BLaER1 treated with 17β-estradiol and CSF1 and Interleukin-3, amounts not matched to agents 10 nM and 100 nM (cell line): ENCODE results near the gene TEPSIN.
A peak's percentile ranks its signal among the peaks of the same experiment; 100 is the strongest.
"Not testable (repeated sequence)": the region's sequence is repeated elsewhere in the genome, so short reads cannot be mapped to it uniquely, and the experiment has no call there.

ENCODE experiments used
- H3K27ac ChIP-seq, 11 experiments: shearing (Covaris generic); formaldehyde crosslinking; 2 replicates each; pipeline ENCODE4 v1.8.1; 2022
- H3K27me3 ChIP-seq, 11 experiments: shearing (Covaris generic); formaldehyde crosslinking; 2 replicates each; pipeline ENCODE4 v1.8.1; 2022
- H3K36me3 ChIP-seq, 11 experiments: shearing (Covaris generic); formaldehyde crosslinking; 2 replicates each; pipeline ENCODE4 v1.8.1; 2022
- H3K4me1 ChIP-seq, 10 experiments: shearing (Covaris generic); formaldehyde crosslinking; 2 replicates each; pipeline ENCODE4 v1.8.1; 2022
- H3K4me2 ChIP-seq, 11 experiments: shearing (Covaris generic); formaldehyde crosslinking; 2 replicates each; pipeline ENCODE4 v1.8.1; 2022
- H3K4me3 ChIP-seq, 10 experiments: shearing (Covaris generic); formaldehyde crosslinking; 2 replicates each; pipeline ENCODE4 v1.8.1; 2022
- H3K9ac ChIP-seq, 11 experiments: shearing (Covaris generic); formaldehyde crosslinking; 2 replicates each; pipeline ENCODE4 v1.8.1; 2022
- H3K9me3 ChIP-seq, 11 experiments: shearing (Covaris generic); formaldehyde crosslinking; replicated peaks in 1 of 11; 2 replicates each; pipeline ENCODE4 v1.8.1; 2022
- H4K20me1 ChIP-seq, 11 experiments: shearing (Covaris generic); formaldehyde crosslinking; 2 replicates each; pipeline ENCODE4 v1.8.1; 2022
- Cebpa-rat ChIP-seq, 11 experiments: shearing (Covaris generic); IDR thresholded peaks; 2 replicates each; pipeline ENCODE4 v1.8.1; 2022

Gene TEPSIN

GRCh38 chr17:81228834-81229665, 9.8 kb downstream of the TEPSIN start:
- no peak overlapping the region for H3K4me3 ChIP-seq
- H3K27me3 ChIP-seq, result no peaks in the 10 kb centered on the region
- peak overlapping the region in 1 of 11 experiments; percentile 44; a peak in 1 of 22 replicates for H3K4me2 ChIP-seq
- H3K4me1 ChIP-seq, result peaks cover under 1 to 25% (median 2%) of the 10 kb centered on the region in 10 experiments; a peak in 15 of 20 replicates
- peaks cover 0 to 56% (median 23%) of the 10 kb centered on the region in 11 experiments; a peak in 16 of 22 replicates for H4K20me1 ChIP-seq
- H3K27ac ChIP-seq, result no peak overlapping the region
- peaks cover 0 to 9% (median 7%) of the 10 kb centered on the region in 11 experiments; a peak in 10 of 22 replicates for H3K9me3 ChIP-seq
- H3K36me3 ChIP-seq, result peaks cover 45 to 60% (median 53%) of the 10 kb centered on the region in 11 experiments
- no peak for TF ChIP-seq Cebpa-rat (IDR thresholded peaks at IDR 0.05)
- H3K9ac ChIP-seq, result no peak overlapping the region; a peak in 1 of 22 replicates

DNA sequence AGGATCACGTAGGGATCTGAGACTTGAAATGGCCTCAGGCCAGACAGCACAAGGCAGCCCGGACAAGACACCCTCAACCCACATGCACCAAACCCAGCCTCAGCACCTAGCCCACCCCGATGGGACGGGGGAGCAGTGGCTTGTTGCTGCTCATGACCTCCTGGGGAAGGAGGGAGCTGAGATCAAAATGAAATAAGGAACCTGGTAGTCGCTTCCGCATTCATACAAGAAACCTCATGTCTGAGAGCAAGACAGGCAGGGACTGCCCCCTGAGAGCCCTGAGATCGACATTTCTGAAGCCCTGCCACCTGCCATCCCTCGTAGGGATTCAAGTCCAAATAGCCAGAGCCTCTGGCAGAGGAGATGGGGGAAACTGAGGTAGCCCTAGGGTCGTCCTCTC, 10.4 kb downstream of the TEPSIN start:
- Histone ChIP-seq H4K20me1 (peaks cover 0 to 50% (median 17%) of the 10 kb centered on the region in 11 experiments; a peak in 15 of 22 replicates), H3K9ac (no peak overlapping the region), H3K9me3 (peaks cover 0 to 9% (median 7%) of the 10 kb centered on the region in 11 experiments; a peak in 10 of 22 replicates), H3K4me3 (no peak overlapping the region), H3K4me2 (peak overlapping the region in 1 of 11 experiments; percentile 44; a peak in 1 of 22 replicates), H3K36me3 (peaks cover 40 to 53% (median 47%) of the 10 kb centered on the region in 11 experiments), H3K4me1 (peaks cover 7 to 30% (median 8%) of the 10 kb centered on the region in 10 experiments; a peak in 18 of 20 replicates), H3K27me3 (no peaks in the 10 kb centered on the region), H3K27ac (no peak overlapping the region)
- TF ChIP-seq Cebpa-rat (IDR thresholded peaks at IDR 0.05), result no peak

- H4K20me1 ChIP-seq, result peaks cover 0 to 42% (median 10%) of the 10 kb centered on the region in 11 experiments; a peak in 13 of 22 replicates
Measured at GRCh38 chr17:81227630-81228029, 11.2 kb downstream of the TEPSIN start.

GRCh38 chr17:81223762-81224130, 15.1 kb downstream of the TEPSIN start:
- no peaks in the 10 kb centered on the region for H3K27me3 ChIP-seq
- peaks cover 23 to 34% (median 26%) of the 10 kb centered on the region in 10 experiments for H3K4me1 ChIP-seq
- H3K27ac ChIP-seq, result peak overlapping the region in 9 of 11 experiments; percentile 58 to 81 (median 74); a peak in 18 of 22 replicates
- H3K36me3 ChIP-seq, result peaks cover 3 to 24% (median 18%) of the 10 kb centered on the region in 11 experiments; a peak in 20 of 22 replicates
- H3K9me3 ChIP-seq, result peaks cover 0 to 9% (median 7%) of the 10 kb centered on the region in 11 experiments; a peak in 10 of 22 replicates
- no peak for TF ChIP-seq Cebpa-rat (IDR thresholded peaks at IDR 0.05)
- peak overlapping the region; percentile 76 to 93 (median 86) for H3K4me2 ChIP-seq
- peak overlapping the region in 9 of 10 experiments; percentile 42 to 88 (median 53); a peak in 18 of 20 replicates for H3K4me3 ChIP-seq
- peak overlapping the region; percentile 35 to 78 (median 74); a peak in 20 of 22 replicates for H3K9ac ChIP-seq
- peaks cover 0 to 31% (median 12%) of the 10 kb centered on the region in 11 experiments; a peak in 14 of 22 replicates for H4K20me1 ChIP-seq

More at GRCh38 chr17:81227630-81228029, 11.2 kb downstream of the TEPSIN start:
- peaks cover 32 to 46% (median 39%) of the 10 kb centered on the region in 11 experiments for H3K36me3 ChIP-seq
- peaks cover 9 to 31% (median 11%) of the 10 kb centered on the region in 10 experiments; a peak in 18 of 20 replicates for H3K4me1 ChIP-seq
- H3K27ac ChIP-seq, H3K4me3 ChIP-seq, H3K9ac ChIP-seq, H3K9me3 ChIP-seq, H3K27me3 ChIP-seq: not testable (repeated sequence)
- 0 out of 22 replicates have a peak overlapping the region, but pooled peaks of 1 of the 11 experiments have one; percentile 19 for H3K4me2 ChIP-seq

DNA sequence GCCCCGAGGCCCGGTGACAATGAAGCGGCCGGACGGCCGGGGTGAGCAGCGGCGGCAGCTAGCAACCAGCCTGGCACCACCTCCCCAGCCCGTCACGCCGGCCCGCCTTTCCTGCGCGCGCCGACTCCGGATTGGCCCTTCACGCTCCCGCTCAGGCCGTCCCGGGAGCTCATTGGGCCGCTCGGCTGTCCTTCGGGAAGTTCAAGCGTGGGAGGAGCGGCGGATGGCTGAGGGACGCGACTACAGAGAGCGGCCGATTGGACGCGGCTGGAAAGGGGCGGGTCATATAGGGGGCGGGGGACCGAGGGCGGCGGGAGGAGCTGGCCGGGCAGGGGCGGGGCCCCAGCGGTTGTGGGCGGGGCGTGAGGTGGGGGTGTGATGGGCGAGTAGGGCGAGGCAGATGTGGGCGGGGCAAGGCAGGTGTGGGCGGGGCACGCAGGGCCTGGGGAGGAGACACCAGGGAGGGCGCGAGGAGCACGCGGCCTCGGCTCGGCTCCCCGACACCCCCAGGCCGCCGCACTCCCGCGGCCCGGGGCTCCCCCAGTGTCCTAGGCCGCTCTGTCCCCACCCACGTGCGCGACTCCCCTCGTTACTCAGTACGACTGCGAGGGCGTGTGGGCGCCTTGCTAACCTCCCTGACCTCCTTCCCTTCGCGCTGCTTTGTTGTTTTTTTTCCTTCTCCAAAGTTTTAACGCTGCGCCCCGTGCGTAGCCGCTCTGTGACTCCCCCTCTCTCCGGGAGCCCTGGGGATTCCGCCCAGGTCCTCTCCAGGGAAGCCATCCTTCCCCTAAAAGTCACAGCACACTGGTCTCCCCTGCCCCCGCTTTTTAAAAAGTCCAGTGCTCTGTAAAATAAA, 15.7 kb downstream of the TEPSIN start, which contains the start of gene CEP131:
TSS of gene CEP131 (minus strand) at position 60 of the 856 bp plus-strand sequence. CDS start 2,909 bp downstream, outside the sequence.
- H4K20me1 ChIP-seq, result peaks cover 0 to 32% (median 12%) of the 10 kb centered on the region in 11 experiments; a peak in 13 of 22 replicates
- peak within 1 kb of the TSS; percentile 24 to 81 (median 74); a peak in 21 of 22 replicates for H3K27ac ChIP-seq

DNA sequence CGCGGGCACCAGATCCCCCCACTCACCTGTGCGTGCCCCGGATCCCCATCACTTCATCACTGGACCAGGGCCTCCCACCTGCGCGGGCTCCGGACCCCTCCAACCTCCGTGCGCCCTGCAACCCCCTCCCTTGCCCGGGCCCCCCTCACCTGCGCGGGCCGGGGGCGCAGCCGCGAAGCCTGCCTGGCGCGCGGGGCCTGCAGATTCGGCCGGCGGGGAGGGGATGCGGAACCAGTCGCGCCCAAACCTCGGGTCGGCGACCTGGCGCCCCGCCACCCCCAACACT, 16.3 kb downstream of the TEPSIN start:
- peak overlapping the region; percentile 24 to 74 (median 66); a peak in 21 of 22 replicates for H3K27ac ChIP-seq

More for the DNA sequence above, 15.7 kb downstream of the TEPSIN start, which contains the start of gene CEP131:
- no peak for TF ChIP-seq Cebpa-rat (IDR thresholded peaks at IDR 0.05)
- H3K36me3 ChIP-seq, result peaks cover 0 to 27% (median 20%) of the 10 kb centered on the region in 11 experiments; a peak in 20 of 22 replicates
- peaks cover 23 to 28% (median 26%) of the 10 kb centered on the region in 10 experiments for H3K4me1 ChIP-seq
- H3K4me2 ChIP-seq, result peak within 1 kb of the TSS; percentile 97 to 100 (median 99)
- no peaks in the 10 kb centered on the region for H3K27me3 ChIP-seq
- peaks cover 0 to 9% (median 7%) of the 10 kb centered on the region in 11 experiments; a peak in 10 of 22 replicates for H3K9me3 ChIP-seq
- peak within 1 kb of the TSS; percentile 86 to 98 (median 92) for H3K4me3 ChIP-seq
- peak within 1 kb of the TSS; percentile 80 to 90 (median 83) for H3K9ac ChIP-seq

GRCh38 chr17:81221842-81222619, 16.8 kb downstream of the TEPSIN start:
- H3K4me2 ChIP-seq, result peak overlapping the region; percentile 97 to 100 (median 99)
- peaks cover 19 to 27% (median 25%) of the 10 kb centered on the region in 10 experiments for H3K4me1 ChIP-seq
- H3K27me3 ChIP-seq, result no peaks in the 10 kb centered on the region
- TF ChIP-seq Cebpa-rat (IDR thresholded peaks at IDR 0.05), result no peak
- peak overlapping the region; percentile 24 to 74 (median 66); a peak in 20 of 22 replicates for H3K27ac ChIP-seq
- H3K9ac ChIP-seq, result peak overlapping the region; percentile 80 to 90 (median 83)
- peaks cover 0 to 6% (median 4%) of the 10 kb centered on the region in 11 experiments; a peak in 10 of 22 replicates for H3K9me3 ChIP-seq
- H3K4me3 ChIP-seq, result peak overlapping the region; percentile 86 to 98 (median 92)
- H4K20me1 ChIP-seq, result peaks cover 0 to 36% (median 12%) of the 10 kb centered on the region in 11 experiments; a peak in 13 of 22 replicates
- H3K36me3 ChIP-seq, result peaks cover 0 to 32% (median 27%) of the 10 kb centered on the region in 11 experiments; a peak in 20 of 22 replicates

More for the DNA sequence above, 16.3 kb downstream of the TEPSIN start:
- Histone ChIP-seq H3K9me3 (peaks cover 0 to 9% (median 7%) of the 10 kb centered on the region in 11 experiments; a peak in 10 of 22 replicates), H3K27me3 (no peaks in the 10 kb centered on the region), H4K20me1 (peaks cover 0 to 32% (median 12%) of the 10 kb centered on the region in 11 experiments; a peak in 13 of 22 replicates), H3K9ac (peak overlapping the region; percentile 80 to 90 (median 83)), H3K36me3 (peaks cover 0 to 27% (median 23%) of the 10 kb centered on the region in 11 experiments; a peak in 20 of 22 replicates), H3K4me1 (peaks cover 22 to 27% (median 25%) of the 10 kb centered on the region in 10 experiments), H3K4me3 (peak overlapping the region; percentile 86 to 98 (median 92)), H3K4me2 (peak overlapping the region; percentile 97 to 100 (median 99))
- TF ChIP-seq Cebpa-rat (IDR thresholded peaks at IDR 0.05), result no peak
